Glomerular endothelial cell (primary cell): ENCODE results near the gene ALG8. TPM values are rescaled to one million over a fixed set of nuclear protein-coding genes. Genes with fewer than 3 reads are reported as not detected.
"Not testable (repeated sequence)": the region's sequence is repeated elsewhere in the genome, so short reads cannot be mapped to it uniquely, and the experiment has no call there.

Experiments used
- DNase-seq: peaks from one replicate; pipeline ENCODE4 v3.0.0-alpha.2; 2011; ENCODE audit warnings: low read depth, low spot score; ENCODE audit errors: extremely low read depth
- total RNA-seq: library from RNA; depleted of rRNA; stranded (reverse); fragments of >200 nt; gene quantifications from 2 replicates; pipeline ENCODE4 v1.2.3, GENCODE V29; 2015

ALG8 gene
- total RNA-seq, 1 donor from 2014 or later: 25.8 TPM

- DNase-seq: no peak
These were observed 62.6 kb downstream of the ALG8 start for GRCh38 chr11:78076733-78077403.

- no peak for DNase-seq
These were observed 64.7 kb downstream of the ALG8 start for GRCh38 chr11:78074756-78075155.

GRCh38 chr11:78072455-78072854 is 67.0 kb downstream of the ALG8 start:
- DNase-seq: no peak

GRCh38 chr11:78071717-78072116 is 67.7 kb downstream of the ALG8 start:
- no peak for DNase-seq

- no peak for DNase-seq
These were observed 68.8 kb downstream of the ALG8 start for GRCh38 chr11:78070621-78071020.

- no peak for DNase-seq
These were observed 70.0 kb downstream of the ALG8 start for GRCh38 chr11:78069465-78069864.

- no peak for DNase-seq
These were observed 71.7 kb downstream of the ALG8 start for GRCh38 chr11:78067704-78068103.

- no peak for DNase-seq
These were observed 73.0 kb downstream of the ALG8 start for GRCh38 chr11:78066471-78066870.

- no peak for DNase-seq
These were observed 74.2 kb downstream of the ALG8 start for GRCh38 chr11:78065203-78065602.

- no peak for DNase-seq
These were observed 75.8 kb downstream of the ALG8 start, which contains the start of gene THRSP for GRCh38 chr11:78063440-78064181. Gene THRSP (plus strand): TSS chr11:78063861. CDS start chr11:78063882, 21 bp downstream.

- no peak for DNase-seq
These were observed 76.8 kb downstream of the ALG8 start for GRCh38 chr11:78062671-78063070.

- no peak for DNase-seq
These were observed 77.5 kb downstream of the ALG8 start for GRCh38 chr11:78061921-78062311.

- DNase-seq: no peak
These were observed 78.1 kb downstream of the ALG8 start for GRCh38 chr11:78061088-78061920.

GRCh38 chr11:78060533-78060932 is 78.9 kb downstream of the ALG8 start:
- DNase-seq: no peak

- not testable (repeated sequence) for DNase-seq
These were observed 79.6 kb downstream of the ALG8 start for GRCh38 chr11:78059749-78060328.

GRCh38 chr11:78057462-78058055 is 81.9 kb downstream of the ALG8 start:
- DNase-seq: no peak

- no peak for DNase-seq
These were observed 83.3 kb downstream of the ALG8 start for GRCh38 chr11:78056093-78056492.

- DNase-seq: no peak
These were observed 84.5 kb downstream of the ALG8 start for GRCh38 chr11:78054971-78055370.

- no peak for DNase-seq
These were observed 88.2 kb downstream of the ALG8 start for GRCh38 chr11:78050964-78051831.
